ENCODE data around the gene GLIS1.

GRCh38 chr1:53639251-53639763 is 99.7 kb downstream of the GLIS1 start:
- no peak for TF ChIP-seq CTCF (conservative IDR thresholded peaks at IDR 0.05)
- no peak for TF ChIP-seq ZFX (IDR thresholded peaks at IDR 0.05)
